ENCODE measurements around the gene RAB40B.
"Not testable (repeated sequence)": the region's sequence is repeated elsewhere in the genome, so short reads cannot be mapped to it uniquely, and the experiment has no call there.

Gene RAB40B

GRCh38 chr17:82698065-82698973, at the start of gene RAB40B:
TSS of gene RAB40B (minus strand) at chr17:82698698. CDS start at chr17:82698596, 102 bp downstream.
- in situ Hi-C loops (cut with HindIII; ENCODE audit: low pct_ligation_motif_present, low sequenced_read_pairs): no loop called here

GRCh38 chr17:82745524-82745923, 47.0 kb upstream of the RAB40B start:
- Histone ChIP-seq H3K27ac (no peak overlapping the region), H3K4me3 (ENCODE audit: low read depth, low read length) (no peak overlapping the region), H3K36me3 (replicated peaks) (peaks cover 4% of the 10 kb centered on the region), H3K27me3 (replicated peaks) (no peaks in the 10 kb centered on the region)
- no peak for DNase-seq
- in situ Hi-C loops (cut with HindIII; ENCODE audit: low pct_ligation_motif_present, low sequenced_read_pairs): no loop called here
- TF ChIP-seq CTCF (IDR thresholded peaks at IDR 0.05; ENCODE audit: low read depth, low read length, missing control alignments): no peak

More at GRCh38 chr17:82698065-82698973, at the start of gene RAB40B:
- peak within 1 kb of the TSS; percentile 67 for H3K4me3 ChIP-seq (ENCODE audit: low read depth, low read length)
- H3K36me3 ChIP-seq (replicated peaks): no peaks in the 10 kb centered on the region
- no peaks in the 10 kb centered on the region for H3K27me3 ChIP-seq (replicated peaks)
- no peak for TF ChIP-seq CTCF (IDR thresholded peaks at IDR 0.05; ENCODE audit: low read depth, low read length, missing control alignments)
- no peak within 1 kb of the TSS for H3K27ac ChIP-seq
- DNase-seq: peak; percentile 99

GRCh38 chr17:82744736-82745135, 46.2 kb upstream of the RAB40B start:
- in situ Hi-C loops (cut with HindIII; ENCODE audit: low pct_ligation_motif_present, low sequenced_read_pairs); H3K4me3 ChIP-seq (ENCODE audit: low read depth, low read length); DNase-seq; H3K27me3 ChIP-seq (replicated peaks); H3K27ac ChIP-seq; H3K36me3 ChIP-seq (replicated peaks): not testable (repeated sequence)

GRCh38 chr17:82743344-82744219, 45.1 kb upstream of the RAB40B start:
- Histone ChIP-seq H3K27me3 (replicated peaks) (no peaks in the 10 kb centered on the region), H3K4me3 (ENCODE audit: low read depth, low read length) (no peak overlapping the region), H3K36me3 (replicated peaks) (peaks cover 4% of the 10 kb centered on the region), H3K27ac (no peak overlapping the region)
- peak; percentile 23 for TF ChIP-seq CTCF (IDR thresholded peaks at IDR 0.05; ENCODE audit: low read depth, low read length, missing control alignments)
- in situ Hi-C loops (cut with HindIII; ENCODE audit: low pct_ligation_motif_present, low sequenced_read_pairs): no loop called here
- no peak for DNase-seq

GRCh38 chr17:82740906-82741759, 42.6 kb upstream of the RAB40B start:
- TF ChIP-seq CTCF (IDR thresholded peaks at IDR 0.05; ENCODE audit: low read depth, low read length, missing control alignments): no peak
- Histone ChIP-seq H3K36me3 (replicated peaks) (peaks cover 4% of the 10 kb centered on the region), H3K4me3 (ENCODE audit: low read depth, low read length) (no peak overlapping the region), H3K27ac (no peak overlapping the region), H3K27me3 (replicated peaks) (no peaks in the 10 kb centered on the region)
- in situ Hi-C loops (cut with HindIII; ENCODE audit: low pct_ligation_motif_present, low sequenced_read_pairs): no loop called here
- no peak for DNase-seq

Measured in brain microvascular endothelial cell (primary cell).